H1 (cell line): ENCODE measurements around the gene DTL.

Experiments used
- SIN3A ChIP-seq, 2 experiments: IDR thresholded peaks in 1 of 2; conservative IDR thresholded peaks in 1 of 2; 2 replicates each; pipeline ENCODE4 v1.6.1; 2011 to 2012; ENCODE audit warnings: low read length in 2 of 2, improper control_type of control experiment in 1 of 2, low read depth in 1 of 2, mild to moderate bottlenecking in 1 of 2
- TF ChIP-seq, protein P1 (sequence below), 3 experiments: IDR thresholded peaks; 1 replicate in 2 of 3; 2 replicates in 1 of 3; pipeline versions ENCODE4 v1.5.1 to v1.6.1; 2011; ENCODE audit warnings: low read length in 3 of 3, mild to moderate bottlenecking in 3 of 3, inconsistent platforms in 2 of 3, low read depth in 1 of 3, moderate library complexity in 1 of 3; ENCODE audit not compliant: insufficient read depth in 1 of 3; ENCODE audit errors: control extremely low read depth in 1 of 3

DNA sequence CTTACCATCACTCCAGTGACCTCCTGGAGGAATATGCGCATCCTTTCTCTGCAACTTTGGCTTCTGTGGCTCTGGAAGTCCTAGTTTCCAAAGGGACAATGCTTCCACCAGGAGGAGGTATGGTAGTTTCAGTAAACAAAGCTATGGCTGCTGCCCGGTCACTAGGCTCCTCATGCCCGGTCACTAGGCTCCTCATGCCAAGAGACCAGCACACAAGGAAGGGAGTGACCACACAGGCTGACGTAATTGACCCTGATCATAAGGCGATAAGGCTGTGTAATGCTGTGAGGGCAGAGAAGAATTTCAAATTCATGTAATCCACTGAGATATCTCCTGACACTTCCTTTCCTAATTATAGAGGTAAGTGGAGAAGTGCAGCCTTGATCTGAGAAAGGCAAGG, 102.9 kb downstream of the DTL start:
- TF ChIP-seq, protein P1, sequence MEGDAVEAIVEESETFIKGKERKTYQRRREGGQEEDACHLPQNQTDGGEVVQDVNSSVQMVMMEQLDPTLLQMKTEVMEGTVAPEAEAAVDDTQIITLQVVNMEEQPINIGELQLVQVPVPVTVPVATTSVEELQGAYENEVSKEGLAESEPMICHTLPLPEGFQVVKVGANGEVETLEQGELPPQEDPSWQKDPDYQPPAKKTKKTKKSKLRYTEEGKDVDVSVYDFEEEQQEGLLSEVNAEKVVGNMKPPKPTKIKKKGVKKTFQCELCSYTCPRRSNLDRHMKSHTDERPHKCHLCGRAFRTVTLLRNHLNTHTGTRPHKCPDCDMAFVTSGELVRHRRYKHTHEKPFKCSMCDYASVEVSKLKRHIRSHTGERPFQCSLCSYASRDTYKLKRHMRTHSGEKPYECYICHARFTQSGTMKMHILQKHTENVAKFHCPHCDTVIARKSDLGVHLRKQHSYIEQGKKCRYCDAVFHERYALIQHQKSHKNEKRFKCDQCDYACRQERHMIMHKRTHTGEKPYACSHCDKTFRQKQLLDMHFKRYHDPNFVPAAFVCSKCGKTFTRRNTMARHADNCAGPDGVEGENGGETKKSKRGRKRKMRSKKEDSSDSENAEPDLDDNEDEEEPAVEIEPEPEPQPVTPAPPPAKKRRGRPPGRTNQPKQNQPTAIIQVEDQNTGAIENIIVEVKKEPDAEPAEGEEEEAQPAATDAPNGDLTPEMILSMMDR (IDR thresholded peaks at IDR 0.05; ENCODE audit: control extremely low read depth in 1 of 3, insufficient read depth in 1 of 3, low read depth in 1 of 3, low read length in 3 of 3), result no peak
- no peak for TF ChIP-seq SIN3A (conservative IDR thresholded peaks at IDR 0.05 in 1 of 2, IDR thresholded peaks at IDR 0.05 in 1 of 2; ENCODE audit: low read depth in 1 of 2, low read length in 2 of 2)
